ENCODE data around the gene TRIML2. TPM values are rescaled to one million over a fixed set of nuclear protein-coding genes. Genes with fewer than 3 reads are reported as not detected.

The TRIML2 gene
- total RNA-seq, 5 donors from 2014 or later (not counting 1 experiment from before 2014, with no cell fraction given) = not detected

GRCh38 chr4:188110036-188110435 lies 633 bp upstream of the TRIML2 start:
- Histone ChIP-seq H3K36me3 (ENCODE audit: control insufficient read depth in 2 of 2, extremely low read depth in 1 of 2, insufficient read depth in 1 of 2, low read length in 1 of 2) (no peaks in the 10 kb centered on the region), H3K4me3 (ENCODE audit: control insufficient read depth in 1 of 2, extremely low read depth in 1 of 2, low read length in 1 of 2) (no peak overlapping the region), H3K27ac (ENCODE audit: low read length) (no peak overlapping the region), H3K9me3 (no peaks in the 10 kb centered on the region), H3K4me1 (ENCODE audit: control insufficient read depth in 1 of 2, extremely low read depth in 1 of 2, insufficient read depth in 2 of 2, low read length in 2 of 2) (no peaks in the 10 kb centered on the region), H3K27me3 (replicated peaks in 1 of 2; ENCODE audit: control insufficient read depth in 2 of 2, extremely low read depth in 1 of 2, insufficient read depth in 2 of 2, low read length in 1 of 2) (no peaks in the 10 kb centered on the region)
- H3K27me3 Mint-ChIP-seq = no peaks in the 10 kb centered on the region
- no peak overlapping the region for H3K27ac Mint-ChIP-seq
- peaks cover 10 to 14% (median 13%) of the 10 kb centered on the region in 3 donors for H3K9me3 Mint-ChIP-seq
- H3K36me3 Mint-ChIP-seq = no peaks in the 10 kb centered on the region
- DNase-seq = no peak
- CTCF ChIA-PET = no interaction called here
- H3K4me1 Mint-ChIP-seq = no peaks in the 10 kb centered on the region
- H3K4me3 Mint-ChIP-seq = no peak overlapping the region
- no peak for ATAC-seq (replicated peaks in 1 of 4)
- POLR2A ChIA-PET = no interaction called here
- WGBS (ENCODE audit: insufficient coverage) = 40% methylated on average over 1 of the region's 3 CpGs

- DNase-seq (no peak), ATAC-seq (replicated peaks in 1 of 4) (no peak)
- Mint-ChIP-seq H3K4me3 (no peak overlapping the region), H3K27ac (no peak overlapping the region), H3K9me3 (peaks cover 10 to 17% (median 11%) of the 10 kb centered on the region in 3 donors), H3K36me3 (no peaks in the 10 kb centered on the region), H3K4me1 (no peaks in the 10 kb centered on the region), H3K27me3 (no peaks in the 10 kb centered on the region)
- H3K4me1 ChIP-seq (ENCODE audit: control insufficient read depth in 1 of 2, extremely low read depth in 1 of 2, insufficient read depth in 2 of 2, low read length in 2 of 2) = no peaks in the 10 kb centered on the region
- no peaks in the 10 kb centered on the region for H3K36me3 ChIP-seq (ENCODE audit: control insufficient read depth in 2 of 2, extremely low read depth in 1 of 2, insufficient read depth in 1 of 2, low read length in 1 of 2)
- WGBS (ENCODE audit: insufficient coverage) = 39% methylated on average over 8 of the region's 10 CpGs
- POLR2A ChIA-PET = no interaction called here
- no peak overlapping the region for H3K4me3 ChIP-seq (ENCODE audit: control insufficient read depth in 1 of 2, extremely low read depth in 1 of 2, low read length in 1 of 2)
- no peaks in the 10 kb centered on the region for H3K27me3 ChIP-seq (replicated peaks in 1 of 2; ENCODE audit: control insufficient read depth in 2 of 2, extremely low read depth in 1 of 2, insufficient read depth in 2 of 2, low read length in 1 of 2)
- CTCF ChIA-PET = no interaction called here
- no peaks in the 10 kb centered on the region for H3K9me3 ChIP-seq
- no peak overlapping the region for H3K27ac ChIP-seq (ENCODE audit: low read length)
Measured at GRCh38 chr4:188107931-188108843, 1.2 kb downstream of the TRIML2 start.

- ATAC-seq (replicated peaks in 1 of 4) (no peak), DNase-seq (no peak)
- Mint-ChIP-seq H3K4me3 (no peak overlapping the region), H3K36me3 (no peaks in the 10 kb centered on the region), H3K27me3 (no peaks in the 10 kb centered on the region), H3K27ac (no peak overlapping the region), H3K9me3 (peaks cover 10 to 17% (median 14%) of the 10 kb centered on the region in 3 donors), H3K4me1 (no peaks in the 10 kb centered on the region)
- H3K4me3 ChIP-seq (ENCODE audit: control insufficient read depth in 1 of 2, extremely low read depth in 1 of 2, low read length in 1 of 2) = no peak overlapping the region
- no peaks in the 10 kb centered on the region for H3K4me1 ChIP-seq (ENCODE audit: control insufficient read depth in 1 of 2, extremely low read depth in 1 of 2, insufficient read depth in 2 of 2, low read length in 2 of 2)
- no peaks in the 10 kb centered on the region for H3K27me3 ChIP-seq (replicated peaks in 1 of 2; ENCODE audit: control insufficient read depth in 2 of 2, extremely low read depth in 1 of 2, insufficient read depth in 2 of 2, low read length in 1 of 2)
- ChIA-PET POLR2A (no interaction called here), CTCF (no interaction called here)
- H3K36me3 ChIP-seq (ENCODE audit: control insufficient read depth in 2 of 2, extremely low read depth in 1 of 2, insufficient read depth in 1 of 2, low read length in 1 of 2) = no peaks in the 10 kb centered on the region
- H3K27ac ChIP-seq (ENCODE audit: low read length) = no peak overlapping the region
- H3K9me3 ChIP-seq = no peaks in the 10 kb centered on the region
- WGBS (ENCODE audit: insufficient coverage) = 96% methylated on average over 40 of the region's 40 CpGs
Measured at GRCh38 chr4:188106454-188106853, 2.9 kb downstream of the TRIML2 start.

- no peak for ATAC-seq (replicated peaks in 1 of 4)
Measured at GRCh38 chr4:188092824-188093223, 16.6 kb downstream of the TRIML2 start.

GRCh38 chr4:188086858-188087257 lies 22.5 kb downstream of the TRIML2 start:
- H3K4me1 ChIP-seq (ENCODE audit: control insufficient read depth in 1 of 2, extremely low read depth in 1 of 2, insufficient read depth in 2 of 2, low read length in 2 of 2) = no peaks in the 10 kb centered on the region
- H3K36me3 Mint-ChIP-seq = no peaks in the 10 kb centered on the region
- DNase-seq (no peak), ATAC-seq (replicated peaks in 1 of 4) (no peak)
- H3K36me3 ChIP-seq (ENCODE audit: control insufficient read depth in 2 of 2, extremely low read depth in 1 of 2, insufficient read depth in 1 of 2, low read length in 1 of 2) = no peaks in the 10 kb centered on the region
- H3K27ac Mint-ChIP-seq = no peak overlapping the region
- no peaks in the 10 kb centered on the region for H3K4me1 Mint-ChIP-seq
- no peaks in the 10 kb centered on the region for H3K27me3 Mint-ChIP-seq
- H3K4me3 Mint-ChIP-seq = no peak overlapping the region
- WGBS (ENCODE audit: insufficient coverage) = 89% methylated on average over 3 of the region's 6 CpGs
- no peaks in the 10 kb centered on the region for H3K9me3 ChIP-seq
- no peak overlapping the region for H3K27ac ChIP-seq (ENCODE audit: low read length)
- ChIA-PET POLR2A (no interaction called here), CTCF (no interaction called here)
- no peak overlapping the region for H3K4me3 ChIP-seq (ENCODE audit: control insufficient read depth in 1 of 2, extremely low read depth in 1 of 2, low read length in 1 of 2)
- no peaks in the 10 kb centered on the region for H3K27me3 ChIP-seq (replicated peaks in 1 of 2; ENCODE audit: control insufficient read depth in 2 of 2, extremely low read depth in 1 of 2, insufficient read depth in 2 of 2, low read length in 1 of 2)
- H3K9me3 Mint-ChIP-seq = peaks cover 16 to 24% (median 24%) of the 10 kb centered on the region in 3 donors

More at GRCh38 chr4:188092824-188093223, 16.6 kb downstream of the TRIML2 start:
- POLR2A ChIA-PET = no interaction called here
- H3K9me3 Mint-ChIP-seq = peaks cover 17 to 30% (median 26%) of the 10 kb centered on the region in 3 donors
- Histone ChIP-seq H3K4me1 (ENCODE audit: control insufficient read depth in 1 of 2, extremely low read depth in 1 of 2, insufficient read depth in 2 of 2, low read length in 2 of 2) (no peaks in the 10 kb centered on the region), H3K4me3 (ENCODE audit: control insufficient read depth in 1 of 2, extremely low read depth in 1 of 2, low read length in 1 of 2) (no peak overlapping the region), H3K9me3 (no peaks in the 10 kb centered on the region), H3K27ac (ENCODE audit: low read length) (no peak overlapping the region), H3K36me3 (ENCODE audit: control insufficient read depth in 2 of 2, extremely low read depth in 1 of 2, insufficient read depth in 1 of 2, low read length in 1 of 2) (no peaks in the 10 kb centered on the region), H3K27me3 (replicated peaks in 1 of 2; ENCODE audit: control insufficient read depth in 2 of 2, extremely low read depth in 1 of 2, insufficient read depth in 2 of 2, low read length in 1 of 2) (no peaks in the 10 kb centered on the region)
- no peak overlapping the region for H3K27ac Mint-ChIP-seq
- no peaks in the 10 kb centered on the region for H3K36me3 Mint-ChIP-seq
- WGBS (ENCODE audit: insufficient coverage) = 72% methylated on average over 3 of the region's 3 CpGs
- DNase-seq = no peak
- no peaks in the 10 kb centered on the region for H3K4me1 Mint-ChIP-seq
- CTCF ChIA-PET = no interaction called here
- H3K4me3 Mint-ChIP-seq = no peak overlapping the region
- no peaks in the 10 kb centered on the region for H3K27me3 Mint-ChIP-seq

GRCh38 chr4:188082796-188083195 lies 26.6 kb downstream of the TRIML2 start:
- Histone ChIP-seq H3K36me3 (ENCODE audit: control insufficient read depth in 2 of 2, extremely low read depth in 1 of 2, insufficient read depth in 1 of 2, low read length in 1 of 2) (no peaks in the 10 kb centered on the region), H3K27me3 (replicated peaks in 1 of 2; ENCODE audit: control insufficient read depth in 2 of 2, extremely low read depth in 1 of 2, insufficient read depth in 2 of 2, low read length in 1 of 2) (no peaks in the 10 kb centered on the region), H3K4me1 (ENCODE audit: control insufficient read depth in 1 of 2, extremely low read depth in 1 of 2, insufficient read depth in 2 of 2, low read length in 2 of 2) (no peaks in the 10 kb centered on the region), H3K4me3 (ENCODE audit: control insufficient read depth in 1 of 2, extremely low read depth in 1 of 2, low read length in 1 of 2) (no peak overlapping the region), H3K27ac (ENCODE audit: low read length) (no peak overlapping the region), H3K9me3 (no peaks in the 10 kb centered on the region)
- Mint-ChIP-seq H3K27ac (no peak overlapping the region), H3K36me3 (no peaks in the 10 kb centered on the region), H3K9me3 (peaks cover 10 to 14% (median 12%) of the 10 kb centered on the region in 3 donors), H3K4me3 (no peak overlapping the region), H3K4me1 (no peaks in the 10 kb centered on the region), H3K27me3 (no peaks in the 10 kb centered on the region)
- ATAC-seq (replicated peaks in 1 of 4) (no peak), DNase-seq (no peak)
- ChIA-PET POLR2A (no interaction called here), CTCF (no interaction called here)
- WGBS (ENCODE audit: insufficient coverage) = 65% methylated on average over 3 of the region's 3 CpGs
